ENCODE results near the gene ACTG1.

ACTG1 gene

GRCh38 chr17:81519284-81520020, 6.9 kb upstream of the ACTG1 start:
- TF ChIP-seq GATA2 (IDR thresholded peaks at IDR 0.05; ENCODE audit: low read depth, low read length) (no peak), GATA3 (IDR thresholded peaks at IDR 0.05; ENCODE audit: low read depth, low read length) (no peak)

- TF ChIP-seq GATA2 (IDR thresholded peaks at IDR 0.05; ENCODE audit: low read depth, low read length) (no peak), GATA3 (IDR thresholded peaks at IDR 0.05; ENCODE audit: low read depth, low read length) (no peak)
These were observed 6.2 kb upstream of the ACTG1 start for GRCh38 chr17:81518785-81519283.

GRCh38 chr17:81518113-81518784, 5.7 kb upstream of the ACTG1 start:
- TF ChIP-seq GATA3 (IDR thresholded peaks at IDR 0.05; ENCODE audit: low read depth, low read length): no peak
- no peak for TF ChIP-seq GATA2 (IDR thresholded peaks at IDR 0.05; ENCODE audit: low read depth, low read length)

GRCh38 chr17:81517339-81518112, 4.9 kb upstream of the ACTG1 start:
- TF ChIP-seq GATA2 (IDR thresholded peaks at IDR 0.05; ENCODE audit: low read depth, low read length) (no peak), GATA3 (IDR thresholded peaks at IDR 0.05; ENCODE audit: low read depth, low read length) (no peak)

- TF ChIP-seq GATA3 (IDR thresholded peaks at IDR 0.05; ENCODE audit: low read depth, low read length): no peak
- no peak for TF ChIP-seq GATA2 (IDR thresholded peaks at IDR 0.05; ENCODE audit: low read depth, low read length)
These were observed 4.4 kb upstream of the ACTG1 start for GRCh38 chr17:81517009-81517338.

DNA sequence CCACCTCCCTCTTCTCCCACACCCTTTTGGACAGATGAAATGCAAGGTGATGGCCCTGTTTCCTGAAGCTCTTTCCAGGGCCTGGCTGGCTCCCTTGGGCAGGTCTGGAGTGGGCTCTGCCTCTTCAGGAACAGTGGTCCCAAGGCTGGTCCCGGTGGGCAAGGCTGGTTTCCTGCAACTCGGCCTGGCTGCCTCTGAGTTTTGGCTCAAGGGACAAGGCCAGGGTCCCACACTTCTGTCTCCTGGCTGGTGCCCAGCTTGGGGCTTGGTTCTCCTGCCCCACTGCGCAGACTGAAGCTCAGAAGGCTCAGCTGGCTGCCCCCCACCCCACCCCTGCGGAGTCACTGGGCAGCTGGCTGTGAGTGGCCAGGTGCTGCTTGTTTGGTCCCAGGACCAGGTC, 3.8 kb upstream of the ACTG1 start:
- TF ChIP-seq GATA3 (IDR thresholded peaks at IDR 0.05; ENCODE audit: low read depth, low read length): no peak
- TF ChIP-seq GATA2 (IDR thresholded peaks at IDR 0.05; ENCODE audit: low read depth, low read length): no peak

DNA sequence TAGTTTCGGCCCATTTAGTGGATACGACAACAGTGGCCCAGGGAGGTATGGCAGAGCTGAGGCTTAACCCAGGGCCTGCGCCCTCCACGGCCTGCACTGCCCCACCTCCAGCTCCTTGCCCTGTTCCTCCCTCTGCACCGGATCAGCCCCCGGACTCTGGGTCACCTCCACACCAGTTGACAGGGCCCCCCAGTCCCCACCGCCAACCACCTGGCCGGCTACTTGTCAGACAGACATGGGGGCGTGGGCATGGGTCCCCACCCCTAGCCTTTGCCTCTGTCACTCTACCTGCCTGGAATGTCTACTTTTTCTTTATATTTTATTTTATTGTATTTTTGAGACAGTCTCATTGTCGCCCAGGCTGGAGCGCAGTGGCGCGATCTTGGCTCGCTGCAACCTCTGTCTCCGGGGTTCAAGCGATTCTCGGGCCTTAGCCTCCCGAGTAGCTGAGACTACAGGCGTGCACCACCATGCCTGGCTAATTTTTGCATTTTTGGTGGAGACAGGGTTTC, 3.0 kb upstream of the ACTG1 start:
- TF ChIP-seq GATA3 (IDR thresholded peaks at IDR 0.05; ENCODE audit: low read depth, low read length): no peak
- no peak for TF ChIP-seq GATA2 (IDR thresholded peaks at IDR 0.05; ENCODE audit: low read depth, low read length)

DNA sequence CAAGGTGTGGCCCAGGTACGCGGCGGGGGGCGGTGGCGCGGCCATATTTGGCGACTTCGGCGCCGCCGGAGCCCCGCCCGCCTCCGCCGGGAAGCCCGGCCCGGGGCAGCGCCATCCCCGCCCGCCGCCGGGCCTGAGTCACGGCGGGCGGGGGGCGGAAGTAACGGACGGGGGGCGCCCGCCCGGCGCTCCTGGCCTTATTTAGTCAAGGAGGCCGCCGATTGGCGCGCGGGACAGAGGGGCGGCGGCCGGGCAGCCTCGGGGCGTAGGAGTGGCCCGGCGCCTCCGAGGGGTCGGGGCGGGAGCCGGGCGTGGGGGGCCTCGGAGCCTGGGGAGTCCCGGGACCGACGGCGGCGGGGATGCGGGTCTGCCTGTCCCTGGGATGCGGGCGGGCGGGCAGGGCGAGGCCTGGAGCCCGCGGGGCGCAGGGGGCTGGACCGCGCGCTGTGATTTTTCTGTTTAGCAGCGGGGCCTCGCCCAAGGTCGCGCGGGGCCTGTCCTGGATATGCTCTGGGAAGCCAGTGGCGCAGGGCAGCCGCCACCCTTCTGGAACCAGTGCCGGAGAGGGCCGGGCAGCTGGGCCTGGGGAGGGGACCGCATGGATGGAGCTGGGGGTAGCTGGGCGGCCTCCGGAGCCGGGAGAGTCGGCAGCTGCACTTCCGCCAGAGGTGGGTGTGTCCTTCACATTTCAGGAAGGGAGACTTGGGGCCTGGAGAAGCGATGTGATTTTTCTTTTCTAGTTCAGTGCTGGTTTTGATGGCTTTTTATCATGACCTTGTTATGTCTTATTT, 2.3 kb upstream of the ACTG1 start:
- TF ChIP-seq GATA3 (IDR thresholded peaks at IDR 0.05; ENCODE audit: low read depth, low read length) (no peak), GATA2 (IDR thresholded peaks at IDR 0.05; ENCODE audit: low read depth, low read length) (no peak)

DNA sequence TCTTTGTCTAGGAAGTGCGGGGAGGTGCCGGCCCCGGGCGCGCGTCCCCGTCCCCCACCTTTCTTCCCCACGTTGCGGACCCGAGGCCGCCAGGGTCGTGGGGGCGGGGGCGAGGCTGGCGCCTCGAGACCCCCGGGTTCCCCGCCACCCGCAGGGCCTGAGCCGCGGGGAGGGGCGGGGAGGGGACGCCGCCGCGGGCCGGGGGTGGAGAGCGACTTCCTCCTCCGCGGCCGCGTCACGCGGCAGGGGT, 1.8 kb upstream of the ACTG1 start:
- TF ChIP-seq GATA2 (IDR thresholded peaks at IDR 0.05; ENCODE audit: low read depth, low read length) (no peak), GATA3 (IDR thresholded peaks at IDR 0.05; ENCODE audit: low read depth, low read length) (no peak)

DNA sequence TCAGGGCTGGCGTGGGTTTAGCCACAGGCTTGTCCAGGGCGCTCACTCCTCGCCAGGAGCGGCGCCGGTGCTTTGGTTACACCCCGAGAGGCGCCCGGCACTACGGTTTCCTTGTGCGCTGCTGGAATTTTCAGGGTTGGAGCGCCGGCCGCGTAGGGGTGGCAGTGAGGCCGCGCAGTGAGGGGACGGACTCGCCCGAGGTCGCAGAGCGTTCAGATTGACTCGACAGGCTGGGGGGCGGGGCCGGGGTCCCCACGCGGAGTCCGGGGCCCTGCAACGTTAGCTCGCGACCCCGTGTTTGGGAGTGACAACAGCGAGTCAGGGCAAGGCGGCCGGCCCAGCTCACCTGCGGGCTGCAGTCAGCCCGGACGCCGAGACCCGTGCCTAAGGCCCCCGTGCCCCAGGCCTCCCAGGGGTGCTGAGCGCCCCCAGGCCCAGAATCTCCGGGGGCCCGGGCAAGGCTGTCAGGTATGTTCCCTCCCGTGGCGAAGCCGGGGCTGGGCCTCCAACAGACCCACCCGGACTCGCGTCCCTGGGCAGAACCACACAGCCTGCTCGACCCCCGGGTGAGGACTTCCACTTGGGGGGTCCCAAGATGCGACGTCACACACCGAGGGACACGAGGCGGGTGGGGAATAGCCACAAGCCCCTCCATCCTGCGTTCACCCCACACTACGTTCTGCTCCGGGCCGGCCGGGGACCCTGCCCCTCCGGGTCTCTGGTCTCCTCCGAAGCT, 1.3 kb upstream of the ACTG1 start:
- no peak for TF ChIP-seq GATA3 (IDR thresholded peaks at IDR 0.05; ENCODE audit: low read depth, low read length)

DNA sequence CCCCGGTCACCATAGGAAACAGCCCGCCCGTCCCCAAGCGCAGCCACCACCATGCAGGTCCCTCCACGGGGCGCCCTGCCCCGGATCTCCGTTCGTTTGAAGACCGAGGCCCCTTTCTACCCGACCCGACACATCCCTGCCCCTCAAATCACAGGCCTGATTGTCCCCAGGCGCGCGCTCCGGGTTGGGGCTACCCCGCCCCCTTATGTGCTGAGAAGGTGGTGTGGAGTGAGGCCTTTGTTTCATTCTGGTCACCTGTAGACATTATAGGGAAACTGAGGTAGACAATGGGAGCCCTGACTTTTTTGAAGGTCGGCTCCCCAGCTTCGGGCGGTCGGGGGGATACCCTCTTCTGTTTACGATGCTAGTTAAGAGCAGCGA, 763 bp upstream of the ACTG1 start:
- TF ChIP-seq GATA2 (IDR thresholded peaks at IDR 0.05; ENCODE audit: low read depth, low read length) (no peak), GATA3 (IDR thresholded peaks at IDR 0.05; ENCODE audit: low read depth, low read length) (no peak)

DNA sequence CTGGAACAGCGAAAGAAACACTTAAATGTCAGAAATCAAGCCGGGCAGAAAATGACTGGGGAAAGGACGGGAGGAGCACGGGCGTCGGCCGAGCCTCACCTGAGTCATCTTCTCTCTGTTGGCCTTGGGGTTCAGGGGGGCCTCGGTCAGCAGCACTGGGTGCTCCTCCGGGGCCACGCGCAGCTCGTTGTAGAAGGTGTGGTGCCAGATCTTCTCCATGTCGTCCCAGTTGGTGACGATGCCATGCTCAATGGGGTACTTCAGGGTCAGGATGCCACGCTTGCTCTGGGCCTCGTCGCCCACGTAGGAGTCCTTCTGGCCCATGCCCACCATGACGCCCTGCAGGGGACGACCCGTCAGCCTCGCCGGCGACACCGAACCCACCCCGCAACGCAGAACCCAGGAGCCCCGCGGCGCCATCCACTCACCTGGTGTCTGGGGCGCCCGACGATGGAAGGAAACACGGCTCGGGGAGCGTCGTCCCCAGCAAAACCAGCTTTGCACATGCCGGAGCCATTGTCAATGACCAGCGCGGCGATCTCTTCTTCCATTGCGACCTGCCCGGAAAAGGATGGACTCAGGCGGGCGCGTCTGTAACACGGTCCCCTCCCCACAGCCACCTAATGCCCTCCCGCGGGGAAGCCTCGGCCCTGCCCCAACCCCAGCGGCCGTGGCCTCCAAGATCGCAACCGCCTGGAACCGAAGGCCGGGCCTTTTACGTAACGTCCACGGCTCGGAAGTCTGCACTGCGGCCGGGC, 616 bp downstream of the ACTG1 start:
- TF ChIP-seq GATA2 (IDR thresholded peaks at IDR 0.05; ENCODE audit: low read depth, low read length) (no peak), GATA3 (IDR thresholded peaks at IDR 0.05; ENCODE audit: low read depth, low read length) (no peak)

- TF ChIP-seq GATA3 (IDR thresholded peaks at IDR 0.05; ENCODE audit: low read depth, low read length) (no peak), GATA2 (IDR thresholded peaks at IDR 0.05; ENCODE audit: low read depth, low read length) (no peak)
These were observed 1.1 kb downstream of the ACTG1 start for GRCh38 chr17:81511554-81511803.

Data from SH-SY5Y (cell line).